GM10266 (cell line): Measurements from ENCODE around the gene ATAD5.

Experiments
- DNase-seq: peaks from one replicate; pipeline ENCODE4 v3.0.0; 2012; ENCODE audit errors: extremely low spot score
- TF ChIP-seq, protein P1 (sequence below): IDR thresholded peaks from 2 replicates; pipeline ENCODE4 v1.5.1; 2012; ENCODE audit warnings: mild to moderate bottlenecking, low read depth; ENCODE audit not compliant: control insufficient read depth, insufficient read depth; ENCODE audit errors: missing control alignments

Gene ATAD5

DNA sequence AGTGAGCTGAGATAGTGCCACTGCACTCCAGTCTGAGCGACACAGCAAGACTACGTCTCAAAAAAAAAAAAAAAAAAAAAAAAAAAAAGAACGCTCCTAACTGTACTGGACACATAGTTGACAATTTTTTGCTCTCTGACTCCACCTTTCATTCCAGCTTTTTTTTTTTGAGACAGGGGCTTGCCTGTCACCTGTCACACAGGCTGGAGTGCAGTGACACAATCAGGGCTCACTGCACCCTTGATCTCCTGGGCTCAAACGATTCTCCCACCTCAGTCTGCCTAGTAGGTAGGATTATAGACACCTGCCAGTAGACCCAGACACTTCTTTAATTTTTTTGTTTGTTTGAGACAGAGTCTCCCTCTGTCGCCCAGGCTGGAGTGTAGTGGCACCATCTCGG is 4.7 kb upstream of the ATAD5 start:
- no peak for DNase-seq
- TF ChIP-seq, protein P1, sequence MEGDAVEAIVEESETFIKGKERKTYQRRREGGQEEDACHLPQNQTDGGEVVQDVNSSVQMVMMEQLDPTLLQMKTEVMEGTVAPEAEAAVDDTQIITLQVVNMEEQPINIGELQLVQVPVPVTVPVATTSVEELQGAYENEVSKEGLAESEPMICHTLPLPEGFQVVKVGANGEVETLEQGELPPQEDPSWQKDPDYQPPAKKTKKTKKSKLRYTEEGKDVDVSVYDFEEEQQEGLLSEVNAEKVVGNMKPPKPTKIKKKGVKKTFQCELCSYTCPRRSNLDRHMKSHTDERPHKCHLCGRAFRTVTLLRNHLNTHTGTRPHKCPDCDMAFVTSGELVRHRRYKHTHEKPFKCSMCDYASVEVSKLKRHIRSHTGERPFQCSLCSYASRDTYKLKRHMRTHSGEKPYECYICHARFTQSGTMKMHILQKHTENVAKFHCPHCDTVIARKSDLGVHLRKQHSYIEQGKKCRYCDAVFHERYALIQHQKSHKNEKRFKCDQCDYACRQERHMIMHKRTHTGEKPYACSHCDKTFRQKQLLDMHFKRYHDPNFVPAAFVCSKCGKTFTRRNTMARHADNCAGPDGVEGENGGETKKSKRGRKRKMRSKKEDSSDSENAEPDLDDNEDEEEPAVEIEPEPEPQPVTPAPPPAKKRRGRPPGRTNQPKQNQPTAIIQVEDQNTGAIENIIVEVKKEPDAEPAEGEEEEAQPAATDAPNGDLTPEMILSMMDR = no peak

DNA sequence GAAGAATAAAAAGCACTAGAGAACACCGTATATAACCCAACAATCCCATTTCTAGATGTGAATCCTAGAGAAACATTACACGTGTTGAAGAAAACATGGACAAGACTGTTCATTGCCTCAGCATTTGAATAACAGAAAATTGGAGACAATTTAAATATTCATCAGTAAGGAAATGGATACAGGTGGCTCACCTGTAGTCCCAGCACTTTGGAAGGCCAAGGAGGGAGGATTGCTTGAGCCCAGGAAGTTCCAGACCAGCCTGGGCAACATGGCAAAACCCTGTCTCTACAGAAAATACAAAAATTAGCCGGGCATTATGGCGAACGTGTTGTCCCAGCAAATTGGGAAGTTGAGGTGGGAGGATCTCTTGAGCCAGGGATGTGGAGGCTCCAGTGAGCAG is 2.7 kb upstream of the ATAD5 start:
- no peak for DNase-seq
- TF ChIP-seq, protein P1 = no peak

GRCh38 chr17:30831257-30831656 is 509 bp upstream of the ATAD5 start:
- DNase-seq = no peak
- TF ChIP-seq, protein P1 = no peak

DNA sequence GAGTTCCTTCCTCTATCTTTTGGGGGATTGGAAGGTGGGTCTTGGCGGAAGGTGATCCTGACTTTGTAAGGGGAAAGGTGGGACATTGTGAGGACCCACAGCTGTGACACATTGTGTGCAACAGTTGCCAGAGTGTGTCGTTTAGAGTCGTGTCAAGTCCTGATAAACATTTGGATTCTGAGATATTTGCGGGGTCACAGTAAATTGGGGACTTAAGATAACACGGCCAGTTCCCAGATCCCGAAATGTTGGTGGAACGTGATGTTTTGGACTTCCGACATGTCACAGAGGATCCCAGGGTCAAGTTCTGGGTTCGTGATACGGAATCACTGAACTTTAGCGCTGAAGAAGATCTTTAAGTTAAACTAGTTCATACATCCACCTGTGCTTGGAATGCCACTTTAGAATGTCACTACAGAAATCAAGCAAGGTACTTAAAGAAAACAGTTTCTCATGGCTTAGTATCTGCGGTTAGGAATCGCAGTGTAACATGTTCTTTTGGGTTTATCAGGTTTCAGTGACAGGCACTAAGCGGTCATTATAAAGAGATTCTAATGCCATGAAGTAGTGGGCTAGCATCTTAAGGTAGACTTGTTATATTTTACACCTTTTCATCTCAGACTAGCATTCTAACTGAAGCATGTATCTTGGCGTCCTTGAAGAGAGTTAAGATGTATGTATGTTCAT is 815 bp downstream of the ATAD5 start:
- DNase-seq = no peak
- TF ChIP-seq, protein P1 = no peak

GRCh38 chr17:30838202-30838807 is 6.5 kb downstream of the ATAD5 start:
- TF ChIP-seq, protein P1 = no peak
- no peak for DNase-seq

DNA sequence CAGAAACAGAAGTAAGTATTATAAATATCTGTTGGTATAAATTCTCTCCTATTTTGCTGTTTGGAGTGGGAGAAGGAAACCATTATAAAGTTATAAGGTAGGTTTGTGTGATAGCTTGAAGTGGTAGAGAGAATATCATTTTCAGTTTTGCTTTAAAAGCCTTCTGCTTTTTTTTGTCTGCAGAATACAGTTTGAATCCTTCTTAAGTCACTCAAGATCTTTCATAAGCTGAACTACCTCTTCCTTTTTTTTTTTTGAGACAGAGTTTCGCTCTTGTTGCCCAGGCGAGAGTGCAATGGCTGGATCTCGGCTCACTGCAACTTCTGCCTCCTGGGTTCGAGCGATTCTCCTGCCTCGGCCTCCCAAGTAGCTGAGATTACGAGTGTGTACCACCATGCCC is 9.0 kb downstream of the ATAD5 start:
- TF ChIP-seq, protein P1 = no peak
- DNase-seq = no peak

DNA sequence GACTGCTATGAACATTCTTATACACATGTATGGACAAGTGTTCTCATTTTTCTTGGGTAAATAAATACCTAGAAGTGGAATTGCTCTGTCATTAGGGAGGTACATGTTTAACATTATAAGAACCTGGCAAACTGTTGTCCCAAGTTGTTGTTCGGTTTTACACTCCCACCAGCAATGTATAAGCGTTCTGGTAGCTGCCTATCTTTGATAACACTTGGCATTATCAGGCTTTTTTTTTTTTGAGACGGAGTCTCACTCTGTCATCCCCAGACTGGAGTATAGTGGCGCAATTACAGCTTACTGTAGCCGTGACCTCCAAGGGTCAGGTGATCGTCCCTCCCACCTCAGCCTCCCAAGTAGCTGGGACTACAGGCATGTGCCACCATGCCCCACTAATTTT is 16.3 kb downstream of the ATAD5 start:
- no peak for DNase-seq
- TF ChIP-seq, protein P1 = no peak
